ENCODE data around the gene KCNJ6. TPM values are rescaled to one million over a fixed set of nuclear protein-coding genes. Genes with fewer than 3 reads are reported as not detected.
A peak's percentile ranks its signal among the peaks of the same experiment; 100 is the strongest.

KCNJ6 gene, protein sequence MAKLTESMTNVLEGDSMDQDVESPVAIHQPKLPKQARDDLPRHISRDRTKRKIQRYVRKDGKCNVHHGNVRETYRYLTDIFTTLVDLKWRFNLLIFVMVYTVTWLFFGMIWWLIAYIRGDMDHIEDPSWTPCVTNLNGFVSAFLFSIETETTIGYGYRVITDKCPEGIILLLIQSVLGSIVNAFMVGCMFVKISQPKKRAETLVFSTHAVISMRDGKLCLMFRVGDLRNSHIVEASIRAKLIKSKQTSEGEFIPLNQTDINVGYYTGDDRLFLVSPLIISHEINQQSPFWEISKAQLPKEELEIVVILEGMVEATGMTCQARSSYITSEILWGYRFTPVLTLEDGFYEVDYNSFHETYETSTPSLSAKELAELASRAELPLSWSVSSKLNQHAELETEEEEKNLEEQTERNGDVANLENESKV
- not detected for total RNA-seq (2021; ENCODE audit: unreplicated experiment)
- polyA plus RNA-seq (2012; ENCODE audit: insufficient read length) = not detected
- percentile 1 among the genes with signal in this experiment for Bru-seq, nascent RNA
- percentile 0 among the genes with signal in this experiment for BruChase-seq, experiment 1, labeled RNA remaining after a 2-hour chase
- BruChase-seq, experiment 2, labeled RNA remaining after a 6-hour chase = percentile 0 among the genes with signal in this experiment
- long read RNA-seq = 0 reads

- CTCF ChIA-PET = no interaction called here
These were observed at the start of gene KCNJ6 for GRCh38 chr21:37916310-37917051. TSS of gene KCNJ6 (minus strand) at chr21:37916457. CDS start at chr21:37840682, 75,775 bp downstream.

GRCh38 chr21:37965088-37965805 is 49.0 kb upstream of the KCNJ6 start:
- CTCF ChIA-PET = no interaction called here
- Histone ChIP-seq H3K4me1 (ENCODE audit: control insufficient read depth, insufficient read depth, low read length) (no peaks in the 10 kb centered on the region), H3K4me3 (ENCODE audit: low read depth in 2 of 2, low read length in 2 of 2) (no peak overlapping the region), H3K9me3 (ENCODE audit: control insufficient read depth, insufficient read depth, low read depth, low read length) (no peaks in the 10 kb centered on the region), H3K36me3 (ENCODE audit: control insufficient read depth, insufficient read depth, low read length) (no peaks in the 10 kb centered on the region), H3K27me3 (ENCODE audit: control insufficient read depth, insufficient read depth, low read length) (no peaks in the 10 kb centered on the region; the same call in 1 of the 2 replicates), H3K27ac (ENCODE audit: low read length) (no peak overlapping the region)
- no TSS peak for BruUV-seq (replicated peaks)
- ATAC-seq = no peak
- in situ Hi-C loops (cut with HindIII; ENCODE audit: low pct_unique_long_range_greater_than_20kb, low sequenced_read_pairs) (no loop called here), intact Hi-C loops (cut with micrococcal nuclease; ENCODE audit: unreplicated experiment) (no loop called here)
- POLR2A ChIA-PET = no interaction called here
- no peak for DNase-seq (ENCODE audit: low read depth, low spot score)
- TF ChIP-seq, protein P1, sequence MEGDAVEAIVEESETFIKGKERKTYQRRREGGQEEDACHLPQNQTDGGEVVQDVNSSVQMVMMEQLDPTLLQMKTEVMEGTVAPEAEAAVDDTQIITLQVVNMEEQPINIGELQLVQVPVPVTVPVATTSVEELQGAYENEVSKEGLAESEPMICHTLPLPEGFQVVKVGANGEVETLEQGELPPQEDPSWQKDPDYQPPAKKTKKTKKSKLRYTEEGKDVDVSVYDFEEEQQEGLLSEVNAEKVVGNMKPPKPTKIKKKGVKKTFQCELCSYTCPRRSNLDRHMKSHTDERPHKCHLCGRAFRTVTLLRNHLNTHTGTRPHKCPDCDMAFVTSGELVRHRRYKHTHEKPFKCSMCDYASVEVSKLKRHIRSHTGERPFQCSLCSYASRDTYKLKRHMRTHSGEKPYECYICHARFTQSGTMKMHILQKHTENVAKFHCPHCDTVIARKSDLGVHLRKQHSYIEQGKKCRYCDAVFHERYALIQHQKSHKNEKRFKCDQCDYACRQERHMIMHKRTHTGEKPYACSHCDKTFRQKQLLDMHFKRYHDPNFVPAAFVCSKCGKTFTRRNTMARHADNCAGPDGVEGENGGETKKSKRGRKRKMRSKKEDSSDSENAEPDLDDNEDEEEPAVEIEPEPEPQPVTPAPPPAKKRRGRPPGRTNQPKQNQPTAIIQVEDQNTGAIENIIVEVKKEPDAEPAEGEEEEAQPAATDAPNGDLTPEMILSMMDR (IDR thresholded peaks at IDR 0.05) = no peak
- TF ChIP-seq TCF7L2 (IDR thresholded peaks at IDR 0.05; ENCODE audit: low read depth, low read length) (no peak), SIN3A (IDR thresholded peaks at IDR 0.05; ENCODE audit: borderline replicate concordance, insufficient read depth, low read depth, low read length) (no peak), POLR2AphosphoS5 (IDR thresholded peaks at IDR 0.05; ENCODE audit: low read depth, low read length) (no peak)
- TF ChIP-seq, protein P2, sequence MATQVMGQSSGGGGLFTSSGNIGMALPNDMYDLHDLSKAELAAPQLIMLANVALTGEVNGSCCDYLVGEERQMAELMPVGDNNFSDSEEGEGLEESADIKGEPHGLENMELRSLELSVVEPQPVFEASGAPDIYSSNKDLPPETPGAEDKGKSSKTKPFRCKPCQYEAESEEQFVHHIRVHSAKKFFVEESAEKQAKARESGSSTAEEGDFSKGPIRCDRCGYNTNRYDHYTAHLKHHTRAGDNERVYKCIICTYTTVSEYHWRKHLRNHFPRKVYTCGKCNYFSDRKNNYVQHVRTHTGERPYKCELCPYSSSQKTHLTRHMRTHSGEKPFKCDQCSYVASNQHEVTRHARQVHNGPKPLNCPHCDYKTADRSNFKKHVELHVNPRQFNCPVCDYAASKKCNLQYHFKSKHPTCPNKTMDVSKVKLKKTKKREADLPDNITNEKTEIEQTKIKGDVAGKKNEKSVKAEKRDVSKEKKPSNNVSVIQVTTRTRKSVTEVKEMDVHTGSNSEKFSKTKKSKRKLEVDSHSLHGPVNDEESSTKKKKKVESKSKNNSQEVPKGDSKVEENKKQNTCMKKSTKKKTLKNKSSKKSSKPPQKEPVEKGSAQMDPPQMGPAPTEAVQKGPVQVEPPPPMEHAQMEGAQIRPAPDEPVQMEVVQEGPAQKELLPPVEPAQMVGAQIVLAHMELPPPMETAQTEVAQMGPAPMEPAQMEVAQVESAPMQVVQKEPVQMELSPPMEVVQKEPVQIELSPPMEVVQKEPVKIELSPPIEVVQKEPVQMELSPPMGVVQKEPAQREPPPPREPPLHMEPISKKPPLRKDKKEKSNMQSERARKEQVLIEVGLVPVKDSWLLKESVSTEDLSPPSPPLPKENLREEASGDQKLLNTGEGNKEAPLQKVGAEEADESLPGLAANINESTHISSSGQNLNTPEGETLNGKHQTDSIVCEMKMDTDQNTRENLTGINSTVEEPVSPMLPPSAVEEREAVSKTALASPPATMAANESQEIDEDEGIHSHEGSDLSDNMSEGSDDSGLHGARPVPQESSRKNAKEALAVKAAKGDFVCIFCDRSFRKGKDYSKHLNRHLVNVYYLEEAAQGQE (IDR thresholded peaks at IDR 0.05; ENCODE audit: insufficient read depth in 1 of 2, low read depth in 2 of 2, low read length in 1 of 2) = no peak

More at GRCh38 chr21:37916310-37917051, at the start of gene KCNJ6:
- BruUV-seq (replicated peaks) = no TSS peak
- DNase-seq (ENCODE audit: low read depth, low spot score) (no peak), ATAC-seq (peak; percentile 87)
- POLR2A ChIA-PET = no interaction called here
- Histone ChIP-seq H3K4me3 (ENCODE audit: low read depth in 2 of 2, low read length in 2 of 2) (0 out of 4 replicates have a peak within 1 kb of the TSS, but pooled peaks of 1 of the 2 experiments have one; percentile 11), H3K4me1 (ENCODE audit: control insufficient read depth, insufficient read depth, low read length) (no peaks in the 10 kb centered on the region), H3K36me3 (ENCODE audit: control insufficient read depth, insufficient read depth, low read length) (no peaks in the 10 kb centered on the region), H3K9me3 (ENCODE audit: control insufficient read depth, insufficient read depth, low read depth, low read length) (no peaks in the 10 kb centered on the region), H3K27ac (ENCODE audit: low read length) (no peak within 1 kb of the TSS), H3K27me3 (ENCODE audit: control insufficient read depth, insufficient read depth, low read length) (peaks cover 6% of the 10 kb centered on the region)
- intact Hi-C loops (cut with micrococcal nuclease; ENCODE audit: unreplicated experiment) (loop anchor here (5.0 kb wide), 1 partner anchor 204 kb away; no protein-coding TSS in a partner anchor), in situ Hi-C loops (cut with HindIII; ENCODE audit: low pct_unique_long_range_greater_than_20kb, low sequenced_read_pairs) (no loop called here)
- TF ChIP-seq TCF7L2 (IDR thresholded peaks at IDR 0.05; ENCODE audit: low read depth, low read length) (no peak), SIN3A (IDR thresholded peaks at IDR 0.05; ENCODE audit: borderline replicate concordance, insufficient read depth, low read depth, low read length) (no peak)
- TF ChIP-seq, protein P1 (IDR thresholded peaks at IDR 0.05) = peak; percentile 76
- TF ChIP-seq, protein P2 (IDR thresholded peaks at IDR 0.05; ENCODE audit: insufficient read depth in 1 of 2, low read depth in 2 of 2, low read length in 1 of 2) = no peak
